Esophagus muscularis mucosa (tissue), 4 donors: ENCODE results near the gene GAS6. TPM values are rescaled to one million over a fixed set of nuclear protein-coding genes. Genes with fewer than 3 reads are reported as not detected.
A peak's percentile ranks its signal among the peaks of the same experiment; 100 is the strongest.

Source experiments
- DNase-seq: peaks from one replicate; pipeline ENCODE4 v3.0.0-alpha.2; 2017; ENCODE audit errors: extremely low spot score
- H3K27ac ChIP-seq, 4 donors: fragments of 200-600 bp; sonication (generic); replicated peaks in 1 of 4; 1 replicate in 3 of 4; 2 replicates in 1 of 4; pipeline ENCODE4 v1.5.1; 2016 to 2019; ENCODE audit warnings: mild to moderate bottlenecking in 1 of 4
- H3K27me3 ChIP-seq, 4 donors: fragments of 200-600 bp; sonication (generic); one replicate each; pipeline versions ENCODE4 v1.5.1 to v1.6.0; 2016 to 2019
- H3K36me3 ChIP-seq, 4 donors: fragments of 200-600 bp; sonication (generic); one replicate each; pipeline ENCODE4 v1.5.1; 2016 to 2019
- H3K4me1 ChIP-seq, 4 donors: fragments of 200-600 bp; sonication (generic); one replicate each; pipeline ENCODE4 v1.5.1; 2016 to 2019
- H3K4me3 ChIP-seq, 4 donors: fragments of 200-600 bp; sonication (generic); 1 replicate in 2 of 4; 2 replicates in 2 of 4; pipeline ENCODE4 v1.5.1; 2016 to 2019; ENCODE audit warnings: mild to moderate bottlenecking in 4 of 4, moderate library complexity in 1 of 4
- H3K9me3 ChIP-seq, 4 donors: fragments of 200-600 bp; sonication (generic); 1 replicate in 3 of 4; 2 replicates in 1 of 4; pipeline ENCODE4 v1.5.1; 2016 to 2019
- EP300 ChIP-seq: sonication (generic); formaldehyde crosslinking; IDR thresholded peaks from one replicate; pipeline ENCODE4 v1.6.1; 2017; ENCODE audit warnings: antibody characterized with exemption
- POLR2A ChIP-seq: fragments of 450-650 bp; IDR thresholded peaks from one replicate; pipeline ENCODE4 v1.6.1; 2017; ENCODE audit warnings: antibody characterized with exemption, moderate library complexity, mild to moderate bottlenecking, low read depth
- POLR2AphosphoS5 ChIP-seq, 2 donors: sonication (generic); formaldehyde crosslinking; IDR thresholded peaks; one replicate each; pipeline ENCODE4 v1.6.1; 2017; ENCODE audit warnings: antibody characterized with exemption in 2 of 2
- WGBS: methylation state at CpG from one replicate; pipeline ENCODE4 v1.1.5; 2018; 5-methylcytosine and 5-hydroxymethylcytosine counted together
- intact Hi-C: fragments of 100-400 bp; cut with DNase I; formaldehyde crosslinking; loops from one replicate; pipeline ENCODE4 v1.15.1; 2023
- total RNA-seq, 4 donors: library from RNA; depleted of rRNA; stranded (reverse); fragments of >200 nt; gene quantifications; one replicate each; pipeline versions ENCODE4 v1.1.0 to v1.2.1, GENCODE V29; 2016
- TF ChIP-seq, protein P1 (sequence below), 3 experiments: fragments of 200-600 bp in 2 of 3; fragments of 450-650 bp in 1 of 3; sonication (generic) in 2 of 3; IDR thresholded peaks; one replicate each; pipeline ENCODE4 v1.5.1; 2017 to 2019; ENCODE audit warnings: antibody characterized with exemption in 3 of 3, mild to moderate bottlenecking in 2 of 3, moderate library complexity in 1 of 3

GAS6 gene
- total RNA-seq, 4 donors from 2014 or later: 241 to 459 (median 346) TPM

DNA sequence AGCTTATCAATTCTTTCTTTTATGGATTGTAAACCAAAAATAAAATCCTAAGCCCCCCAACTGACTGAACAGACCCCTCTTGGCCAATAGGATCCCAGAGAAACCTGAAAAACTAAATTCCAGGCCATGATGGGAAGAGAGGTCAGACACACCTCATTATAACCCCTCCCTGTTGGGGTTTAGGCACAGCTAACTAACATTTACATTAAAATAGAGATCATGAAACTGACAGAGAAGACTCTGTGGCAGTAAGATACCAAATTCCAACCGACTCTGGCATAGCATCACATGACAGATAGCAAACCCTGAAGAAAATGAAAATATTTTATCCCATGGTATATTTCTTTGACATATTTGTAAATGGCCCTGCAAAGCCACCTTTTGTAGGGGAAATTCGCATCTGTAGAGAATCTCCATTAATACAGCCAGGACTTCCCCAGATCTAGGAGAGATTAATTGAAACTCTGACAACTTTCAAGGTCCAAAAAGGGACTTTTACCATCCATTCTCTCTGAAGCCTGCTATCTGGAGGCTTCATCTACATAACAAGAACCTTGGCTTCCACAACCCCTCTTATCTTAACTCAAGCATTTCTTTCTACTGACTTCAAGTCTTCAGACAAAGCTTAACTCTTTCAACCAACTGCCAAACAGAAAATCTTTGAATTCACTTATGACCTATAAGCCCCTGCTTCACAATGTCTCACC, 27.1 kb upstream of the GAS6 start:
- Histone ChIP-seq H3K4me1 (peaks cover 0 to 29% (median 21%) of the 10 kb centered on the region in 4 donors), H3K36me3 (no peaks in the 10 kb centered on the region), H3K9me3 (no peaks in the 10 kb centered on the region), H3K4me3 (no peak overlapping the region), H3K27me3 (no peaks in the 10 kb centered on the region), H3K27ac (no peak overlapping the region)
- WGBS: 80% methylated on average over 2 of the region's 2 CpGs
- no peak for DNase-seq
- intact Hi-C loops: no loop called here
- no peak for TF ChIP-seq EP300
- TF ChIP-seq, protein P1, sequence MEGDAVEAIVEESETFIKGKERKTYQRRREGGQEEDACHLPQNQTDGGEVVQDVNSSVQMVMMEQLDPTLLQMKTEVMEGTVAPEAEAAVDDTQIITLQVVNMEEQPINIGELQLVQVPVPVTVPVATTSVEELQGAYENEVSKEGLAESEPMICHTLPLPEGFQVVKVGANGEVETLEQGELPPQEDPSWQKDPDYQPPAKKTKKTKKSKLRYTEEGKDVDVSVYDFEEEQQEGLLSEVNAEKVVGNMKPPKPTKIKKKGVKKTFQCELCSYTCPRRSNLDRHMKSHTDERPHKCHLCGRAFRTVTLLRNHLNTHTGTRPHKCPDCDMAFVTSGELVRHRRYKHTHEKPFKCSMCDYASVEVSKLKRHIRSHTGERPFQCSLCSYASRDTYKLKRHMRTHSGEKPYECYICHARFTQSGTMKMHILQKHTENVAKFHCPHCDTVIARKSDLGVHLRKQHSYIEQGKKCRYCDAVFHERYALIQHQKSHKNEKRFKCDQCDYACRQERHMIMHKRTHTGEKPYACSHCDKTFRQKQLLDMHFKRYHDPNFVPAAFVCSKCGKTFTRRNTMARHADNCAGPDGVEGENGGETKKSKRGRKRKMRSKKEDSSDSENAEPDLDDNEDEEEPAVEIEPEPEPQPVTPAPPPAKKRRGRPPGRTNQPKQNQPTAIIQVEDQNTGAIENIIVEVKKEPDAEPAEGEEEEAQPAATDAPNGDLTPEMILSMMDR (IDR thresholded peaks at IDR 0.05): no peak
- no peak for TF ChIP-seq POLR2A
- no peak for TF ChIP-seq POLR2AphosphoS5 (IDR thresholded peaks at IDR 0.05)

DNA sequence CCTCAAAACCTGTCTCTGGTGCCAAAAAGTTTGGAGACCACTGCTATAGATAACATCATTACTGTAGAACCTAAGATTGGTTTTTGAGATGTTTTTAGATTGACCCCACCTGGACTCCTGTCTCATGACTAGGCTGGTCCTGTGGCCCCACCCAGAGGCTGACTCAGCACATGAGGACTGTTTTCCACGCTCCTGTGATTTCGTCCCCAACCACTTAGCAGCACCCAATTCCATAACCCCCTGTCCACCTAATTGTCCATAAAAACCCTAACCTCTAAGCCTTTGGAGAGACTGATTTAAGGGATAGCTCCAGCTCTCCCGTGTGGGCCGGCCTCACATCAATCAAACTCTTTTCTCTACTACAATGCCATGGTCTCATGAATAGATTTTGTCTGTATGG, 25.6 kb upstream of the GAS6 start:
- WGBS: 91% methylated on average over 4 of the region's 4 CpGs

DNA sequence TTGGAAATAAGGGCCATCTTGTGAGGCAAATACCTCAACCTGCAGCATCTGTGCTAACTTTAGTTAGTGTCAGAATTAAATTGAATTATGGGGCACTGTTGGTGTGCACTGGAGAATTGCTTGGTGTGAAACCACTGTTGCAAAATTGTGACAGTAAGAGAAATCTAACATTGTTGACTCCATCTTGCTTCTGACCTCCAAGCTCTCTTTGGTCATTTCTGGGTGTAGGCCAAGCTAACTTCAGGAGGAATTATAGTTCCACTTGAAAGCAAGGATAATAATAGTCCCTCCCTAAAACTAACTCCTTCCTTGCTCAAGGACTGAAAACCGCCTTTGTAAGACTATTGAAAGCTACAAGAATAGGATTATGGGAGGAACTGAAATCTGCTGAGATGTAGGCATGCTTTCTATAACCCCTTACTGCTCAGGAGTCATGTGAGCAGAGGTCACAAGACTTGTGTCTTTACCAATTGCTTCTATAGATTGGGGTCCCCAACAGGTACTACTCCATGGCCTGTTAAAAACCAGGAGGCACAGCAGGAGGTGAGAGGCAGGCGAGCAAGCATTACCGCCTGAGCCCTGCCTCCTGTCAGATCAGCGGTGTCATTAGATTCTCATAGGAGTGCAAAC, 24.9 kb upstream of the GAS6 start:
- intact Hi-C loops: no loop called here
- Histone ChIP-seq H3K9me3 (no peaks in the 10 kb centered on the region), H3K27ac (peak overlapping the region in 2 of 4 donors; percentile 33 to 56), H3K36me3 (no peaks in the 10 kb centered on the region), H3K27me3 (no peaks in the 10 kb centered on the region), H3K4me3 (no peak overlapping the region), H3K4me1 (peaks cover 0 to 31% (median 23%) of the 10 kb centered on the region in 4 donors)
- no peak for DNase-seq
- TF ChIP-seq POLR2A (no peak), POLR2AphosphoS5 (IDR thresholded peaks at IDR 0.05) (no peak), EP300 (no peak)
- TF ChIP-seq, protein P1 (IDR thresholded peaks at IDR 0.05): no peak
- 88% methylated on average over 2 of the region's 4 CpGs for WGBS

More for the DNA sequence above, 25.6 kb upstream of the GAS6 start:
- H3K9me3 ChIP-seq: no peaks in the 10 kb centered on the region
- peaks cover 0 to 26% (median 20%) of the 10 kb centered on the region in 4 donors for H3K4me1 ChIP-seq
- TF ChIP-seq POLR2A: no peak
- TF ChIP-seq EP300: no peak
- TF ChIP-seq POLR2AphosphoS5 (IDR thresholded peaks at IDR 0.05): no peak
- TF ChIP-seq, protein P1 (IDR thresholded peaks at IDR 0.05): no peak
- no peaks in the 10 kb centered on the region for H3K36me3 ChIP-seq
- H3K27me3 ChIP-seq: no peaks in the 10 kb centered on the region
- no peak overlapping the region for H3K27ac ChIP-seq
- intact Hi-C loops: no loop called here
- no peak overlapping the region for H3K4me3 ChIP-seq
- DNase-seq: peak; percentile 60

DNA sequence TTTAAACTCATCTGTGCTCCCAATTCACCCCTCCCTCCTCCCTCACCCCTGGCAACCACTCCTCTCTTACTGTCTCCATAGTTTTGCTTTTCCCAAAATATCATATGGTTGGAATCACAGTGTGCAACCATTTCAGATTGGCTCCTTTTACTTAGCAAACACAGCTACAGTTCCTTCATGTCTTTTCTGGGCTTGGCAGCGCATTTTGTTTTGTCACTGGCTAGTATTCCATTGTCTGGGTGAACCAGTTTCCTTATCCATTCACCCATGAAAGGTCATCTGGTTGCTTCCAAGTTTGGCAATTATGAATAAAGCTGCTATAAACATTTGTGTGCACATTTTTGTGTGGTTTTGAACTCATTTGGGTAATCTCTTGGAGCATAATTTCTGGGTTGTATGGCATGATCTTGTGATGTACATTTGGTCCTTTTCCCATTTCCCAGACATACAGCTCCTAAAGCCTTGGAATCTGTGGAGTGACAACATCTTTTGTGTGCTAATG, 23.9 kb upstream of the GAS6 start:
- Histone ChIP-seq H3K27ac (peak overlapping the region; percentile 33 to 56 (median 36)), H3K4me1 (peaks cover 8 to 38% (median 31%) of the 10 kb centered on the region in 4 donors), H3K9me3 (no peaks in the 10 kb centered on the region), H3K36me3 (no peaks in the 10 kb centered on the region), H3K27me3 (no peaks in the 10 kb centered on the region), H3K4me3 (no peak overlapping the region)
- no peak for TF ChIP-seq POLR2A
- TF ChIP-seq POLR2AphosphoS5 (IDR thresholded peaks at IDR 0.05): no peak
- TF ChIP-seq, protein P1 (IDR thresholded peaks at IDR 0.05): no peak
- TF ChIP-seq EP300: no peak
- intact Hi-C loops: no loop called here
- DNase-seq: peak; percentile 87
- WGBS: 50% methylated on average over 1 of the region's 1 CpG
